ENCODE results near the gene MLXIP.
A peak's percentile ranks its signal among the peaks of the same experiment; 100 is the strongest.
"Not testable (repeated sequence)": the region's sequence is repeated elsewhere in the genome, so short reads cannot be mapped to it uniquely, and the experiment has no call there.

The MLXIP gene

GRCh38 chr12:122054842-122055520 lies 23.6 kb upstream of the MLXIP start:
- H3K4me1 ChIP-seq (ENCODE audit: low read length) = no peaks in the 10 kb centered on the region
- H3K9me3 ChIP-seq (replicated peaks; ENCODE audit: insufficient read depth, low read length) = no peaks in the 10 kb centered on the region
- no peak overlapping the region for H3K27ac ChIP-seq (ENCODE audit: low read length)
- no peaks in the 10 kb centered on the region for H3K9me2 ChIP-seq (replicated peaks; ENCODE audit: insufficient read depth, low read length)
- no peaks in the 10 kb centered on the region for H3F3A ChIP-seq (ENCODE audit: insufficient read depth, low read length)
- H4K20me1 ChIP-seq (ENCODE audit: insufficient read depth, low read length) = no peaks in the 10 kb centered on the region
- TF ChIP-seq EZH2 (optimal IDR thresholded peaks at IDR 0.05; ENCODE audit: low read depth, low read length) (no peak), EZH2phosphoT487 (IDR thresholded peaks at IDR 0.05; ENCODE audit: low read length) (no peak)
- no peak overlapping the region for H2AFZ ChIP-seq (ENCODE audit: low read length)
- no peak for DNase-seq
- no peak overlapping the region for H3K4me3 ChIP-seq (ENCODE audit: low read length)
- H3K27me3 ChIP-seq (replicated peaks; ENCODE audit: insufficient read depth, low read length) = no peaks in the 10 kb centered on the region
- H3K9ac ChIP-seq (ENCODE audit: low read length) = no peak overlapping the region
- no peaks in the 10 kb centered on the region for H3K36me3 ChIP-seq (replicated peaks; ENCODE audit: insufficient read depth, low read length)
- no peaks in the 10 kb centered on the region for H3K79me2 ChIP-seq (ENCODE audit: low read length)
- peak overlapping the region; percentile 24; the same call in 1 of the 2 replicates for H3K4me2 ChIP-seq (ENCODE audit: low read depth, low read length)

- H3K27ac ChIP-seq (ENCODE audit: low read length); H3K36me3 ChIP-seq (replicated peaks; ENCODE audit: insufficient read depth, low read length); H3K4me2 ChIP-seq (ENCODE audit: low read depth, low read length); H3K9me2 ChIP-seq (replicated peaks; ENCODE audit: insufficient read depth, low read length); H3K9ac ChIP-seq (ENCODE audit: low read length); DNase-seq; H3K79me2 ChIP-seq (ENCODE audit: low read length); H3F3A ChIP-seq (ENCODE audit: insufficient read depth, low read length); H3K9me3 ChIP-seq (replicated peaks; ENCODE audit: insufficient read depth, low read length); H2AFZ ChIP-seq (ENCODE audit: low read length); H3K4me3 ChIP-seq (ENCODE audit: low read length); H3K27me3 ChIP-seq (replicated peaks; ENCODE audit: insufficient read depth, low read length); H4K20me1 ChIP-seq (ENCODE audit: insufficient read depth, low read length); H3K4me1 ChIP-seq (ENCODE audit: low read length): not testable (repeated sequence)
These were observed 22.1 kb upstream of the MLXIP start for GRCh38 chr12:122056406-122056805.

GRCh38 chr12:122057007-122057735 lies 21.4 kb upstream of the MLXIP start:
- Histone ChIP-seq H3K79me2 (ENCODE audit: low read length) (no peaks in the 10 kb centered on the region), H3K27ac (ENCODE audit: low read length) (no peak overlapping the region), H3K4me1 (ENCODE audit: low read length) (no peaks in the 10 kb centered on the region), H3K4me3 (ENCODE audit: low read length) (no peak overlapping the region), H3K9me2 (replicated peaks; ENCODE audit: insufficient read depth, low read length) (no peaks in the 10 kb centered on the region), H3K9ac (ENCODE audit: low read length) (no peak overlapping the region), H3K27me3 (replicated peaks; ENCODE audit: insufficient read depth, low read length) (no peaks in the 10 kb centered on the region), H3K36me3 (replicated peaks; ENCODE audit: insufficient read depth, low read length) (no peaks in the 10 kb centered on the region), H4K20me1 (ENCODE audit: insufficient read depth, low read length) (no peaks in the 10 kb centered on the region), H2AFZ (ENCODE audit: low read length) (no peak overlapping the region), H3K4me2 (ENCODE audit: low read depth, low read length) (no peak overlapping the region), H3K9me3 (replicated peaks; ENCODE audit: insufficient read depth, low read length) (no peaks in the 10 kb centered on the region), H3F3A (ENCODE audit: insufficient read depth, low read length) (no peaks in the 10 kb centered on the region)
- no peak for DNase-seq
- TF ChIP-seq EZH2 (optimal IDR thresholded peaks at IDR 0.05; ENCODE audit: low read depth, low read length) = no peak
- no peak for TF ChIP-seq CTCF (IDR thresholded peaks at IDR 0.05; ENCODE audit: low read length)

- H3F3A ChIP-seq (ENCODE audit: insufficient read depth, low read length) = no peaks in the 10 kb centered on the region
These were observed 20.8 kb upstream of the MLXIP start for GRCh38 chr12:122057769-122058168.

More at GRCh38 chr12:122057769-122058168, 20.8 kb upstream of the MLXIP start:
- no peak overlapping the region for H3K4me3 ChIP-seq (ENCODE audit: low read length)
- no peaks in the 10 kb centered on the region for H3K4me1 ChIP-seq (ENCODE audit: low read length)
- no peak for DNase-seq
- H3K27ac ChIP-seq (ENCODE audit: low read length) = no peak overlapping the region
- H3K36me3 ChIP-seq (replicated peaks; ENCODE audit: insufficient read depth, low read length) = no peaks in the 10 kb centered on the region
- no peak overlapping the region for H2AFZ ChIP-seq (ENCODE audit: low read length)
- H4K20me1 ChIP-seq (ENCODE audit: insufficient read depth, low read length) = no peaks in the 10 kb centered on the region
- TF ChIP-seq CTCF (IDR thresholded peaks at IDR 0.05; ENCODE audit: low read length) (no peak), EZH2 (optimal IDR thresholded peaks at IDR 0.05; ENCODE audit: low read depth, low read length) (no peak), EZH2phosphoT487 (IDR thresholded peaks at IDR 0.05; ENCODE audit: low read length) (no peak)
- no peaks in the 10 kb centered on the region for H3K9me2 ChIP-seq (replicated peaks; ENCODE audit: insufficient read depth, low read length)
- no peaks in the 10 kb centered on the region for H3K79me2 ChIP-seq (ENCODE audit: low read length)
- H3K4me2 ChIP-seq (ENCODE audit: low read depth, low read length) = no peak overlapping the region
- no peaks in the 10 kb centered on the region for H3K9me3 ChIP-seq (replicated peaks; ENCODE audit: insufficient read depth, low read length)
- no peak overlapping the region for H3K9ac ChIP-seq (ENCODE audit: low read length)
- no peaks in the 10 kb centered on the region for H3K27me3 ChIP-seq (replicated peaks; ENCODE audit: insufficient read depth, low read length)

Data from MM.1S (cell line).